HG03196 (cell line): ENCODE measurements around the gene SNAP91.
"Not testable (repeated sequence)": the region's sequence is repeated elsewhere in the genome, so short reads cannot be mapped to it uniquely, and the experiment has no call there.

Experiments used
- ATAC-seq: cut with Tn5 transposase; IDR thresholded peaks from one replicate; pipeline ENCODE4 v1.9.1; 2021; ENCODE audit not compliant: unreplicated experiment

The SNAP91 gene

DNA sequence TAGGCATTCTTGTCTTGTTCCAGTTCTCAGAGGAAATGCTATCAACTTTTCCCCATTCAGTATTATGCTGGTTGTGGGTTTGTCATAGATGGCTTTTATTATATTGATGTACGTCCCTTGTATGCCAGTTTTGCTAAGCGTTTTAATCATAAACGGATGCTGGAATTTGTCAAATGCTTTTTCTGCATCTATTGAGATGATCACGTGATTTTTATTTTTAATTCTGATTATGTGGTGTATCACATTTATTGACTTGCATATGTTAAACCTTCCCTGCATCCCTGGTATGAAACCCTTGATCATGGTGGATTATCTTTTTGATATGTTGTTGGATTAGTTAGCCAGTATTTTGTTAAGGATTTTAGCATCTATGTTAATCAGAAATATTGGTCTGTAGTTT lies 79.0 kb downstream of the SNAP91 start:
- not testable (repeated sequence) for ATAC-seq

DNA sequence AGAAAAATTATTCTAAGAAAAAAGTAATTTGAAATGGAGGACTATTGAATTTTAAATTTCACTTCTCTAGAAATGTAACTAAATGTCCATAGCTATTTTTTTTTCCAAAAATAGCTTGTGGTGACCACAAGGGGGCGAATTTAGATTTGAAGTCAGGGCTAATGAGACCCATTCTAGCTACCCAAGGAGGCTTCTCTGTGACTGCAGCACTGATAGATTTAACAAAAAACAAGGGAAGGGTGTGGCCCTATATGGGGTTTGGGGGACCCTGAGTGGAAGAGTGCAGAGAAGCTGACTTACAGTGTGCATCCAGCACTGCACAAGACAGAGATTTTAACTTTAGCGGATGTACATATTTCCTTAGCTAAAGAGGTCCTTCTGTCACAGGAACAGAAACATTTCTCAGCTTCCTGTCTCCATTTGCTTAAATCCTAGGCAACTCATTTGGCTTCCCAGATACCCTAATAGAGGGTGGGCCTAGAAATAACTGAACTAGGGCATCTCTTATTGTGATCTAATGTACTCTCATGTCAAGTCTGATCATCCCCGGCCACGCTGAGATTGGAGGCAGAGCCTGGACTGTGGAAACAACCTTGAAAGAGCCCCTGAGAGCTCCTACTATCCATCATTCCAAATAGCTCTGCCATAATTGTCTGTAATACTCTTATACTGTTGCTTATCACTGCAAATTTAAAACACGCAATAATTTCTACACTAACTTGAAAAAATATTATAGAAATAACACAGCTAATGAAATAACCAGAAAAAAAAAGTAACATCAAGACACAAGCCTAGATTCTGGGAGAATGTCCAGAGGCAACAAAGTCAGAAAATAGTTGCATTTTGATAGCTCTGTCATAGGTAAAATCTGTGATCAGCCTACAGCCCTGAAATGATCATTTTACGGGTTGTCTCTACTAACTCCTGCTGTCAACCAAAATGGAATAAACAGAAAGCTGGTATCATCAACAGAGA lies 93.6 kb downstream of the SNAP91 start:
- no peak for ATAC-seq

DNA sequence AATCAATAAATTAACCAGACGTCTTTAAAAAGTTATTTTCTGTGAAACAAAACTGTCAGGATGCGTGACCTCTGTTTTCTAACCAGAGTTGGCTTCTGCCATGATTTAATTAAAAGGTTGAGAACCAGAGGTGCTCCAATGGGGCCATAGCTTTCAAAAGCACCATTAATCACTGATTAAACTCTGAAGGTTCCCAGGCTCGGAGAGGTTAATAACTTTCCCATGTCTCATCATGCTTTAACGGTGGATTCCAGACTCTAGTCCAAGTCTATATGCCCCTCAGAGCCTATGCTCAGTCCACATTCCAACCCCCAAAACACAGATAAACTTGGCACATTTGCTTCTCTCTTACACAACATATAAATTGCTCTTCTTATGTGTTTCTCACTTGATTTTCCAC lies 95.5 kb downstream of the SNAP91 start:
- ATAC-seq = no peak

DNA sequence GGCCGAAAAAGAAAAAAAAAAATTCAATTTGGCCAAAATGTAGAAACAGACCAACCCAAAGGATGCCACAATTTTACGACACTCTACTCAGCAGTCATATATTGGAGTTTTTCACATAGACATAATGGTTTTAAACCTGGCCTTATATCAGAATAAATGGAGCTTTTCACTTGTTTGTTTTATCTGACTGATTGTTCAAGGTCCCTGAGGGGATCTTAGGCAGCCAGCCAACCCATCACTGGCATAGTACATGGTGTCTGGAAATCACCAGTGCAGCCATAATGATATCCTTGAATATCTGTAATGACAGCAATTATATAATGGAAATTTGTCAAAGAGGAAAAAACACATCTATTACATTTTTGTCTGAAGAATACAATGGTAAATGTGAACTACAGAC lies 99.7 kb downstream of the SNAP91 start:
- ATAC-seq = no peak

DNA sequence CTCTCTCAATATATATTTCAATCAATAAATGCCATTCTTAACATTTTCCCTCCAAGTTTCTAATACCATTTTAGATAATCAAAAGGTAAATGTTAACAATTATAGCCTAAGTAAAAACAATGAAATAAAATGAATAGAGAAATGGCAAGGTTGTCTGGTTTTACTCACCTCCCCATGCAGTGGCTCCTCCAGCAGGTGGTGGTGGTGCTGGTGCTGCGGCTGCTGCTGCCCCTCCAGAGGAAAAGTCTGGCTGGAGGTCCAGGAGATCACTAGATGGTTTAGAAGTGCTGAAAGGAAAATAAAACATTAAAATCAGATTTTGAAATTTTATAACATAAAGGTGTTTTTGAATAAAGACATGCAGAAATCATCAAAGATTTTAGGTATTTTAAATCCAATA lies 103.4 kb downstream of the SNAP91 start:
- ATAC-seq = no peak

DNA sequence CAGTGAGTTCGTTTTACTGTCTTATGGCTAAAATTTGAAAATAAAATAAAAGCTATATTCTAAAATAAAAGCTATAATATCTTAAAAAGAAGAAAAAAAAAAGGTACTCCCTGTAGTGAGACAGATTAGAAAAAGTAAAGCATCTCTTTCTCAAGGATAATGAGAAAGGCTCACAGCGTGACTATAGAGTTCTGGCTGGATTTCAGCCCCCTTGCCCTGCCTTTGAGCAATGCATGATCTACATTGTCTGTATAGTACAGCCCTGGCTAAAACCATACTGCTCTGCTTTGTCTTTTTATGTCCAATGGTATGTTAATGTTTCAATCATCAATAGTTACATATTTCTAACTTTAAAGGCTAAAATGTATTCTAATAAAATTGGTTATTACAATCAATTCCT lies 105.3 kb downstream of the SNAP91 start:
- no peak for ATAC-seq

DNA sequence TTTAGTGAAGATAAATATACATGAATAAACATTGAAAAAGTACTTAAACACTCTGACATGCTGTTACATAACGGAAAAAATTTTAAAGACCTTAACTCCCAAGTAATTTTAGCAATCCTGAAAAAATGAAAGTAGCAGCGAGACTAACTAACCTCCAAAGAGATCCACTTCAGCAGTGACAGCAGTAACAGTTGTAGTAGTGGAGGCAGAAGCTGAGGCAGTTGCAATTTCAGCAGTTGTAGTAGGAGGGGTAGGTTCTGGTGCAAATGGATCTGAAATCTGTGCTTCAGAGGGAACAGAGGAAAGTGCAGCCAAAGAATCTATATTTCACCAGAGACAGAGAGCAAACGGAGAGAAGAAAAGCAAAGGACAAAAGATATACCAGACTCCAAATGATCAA lies 107.8 kb downstream of the SNAP91 start:
- no peak for ATAC-seq

DNA sequence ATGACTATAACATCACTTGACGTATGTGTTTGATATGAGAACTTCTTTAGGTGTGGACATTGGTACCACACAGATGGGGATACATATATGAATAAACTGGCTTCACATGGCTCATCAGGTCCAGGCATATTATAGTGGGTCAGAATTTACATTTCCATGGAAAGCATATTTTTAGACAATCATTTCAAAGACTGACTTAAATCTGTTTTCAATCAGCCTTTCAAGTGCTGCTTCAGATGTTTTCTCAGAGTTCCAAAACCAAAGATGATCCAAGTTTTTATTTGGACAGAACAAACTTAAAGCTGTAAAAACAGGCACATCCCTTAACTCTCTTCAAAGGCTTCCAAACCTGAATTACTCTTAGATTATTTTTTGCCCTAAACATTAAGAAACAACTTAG lies 108.4 kb downstream of the SNAP91 start:
- no peak for ATAC-seq

DNA sequence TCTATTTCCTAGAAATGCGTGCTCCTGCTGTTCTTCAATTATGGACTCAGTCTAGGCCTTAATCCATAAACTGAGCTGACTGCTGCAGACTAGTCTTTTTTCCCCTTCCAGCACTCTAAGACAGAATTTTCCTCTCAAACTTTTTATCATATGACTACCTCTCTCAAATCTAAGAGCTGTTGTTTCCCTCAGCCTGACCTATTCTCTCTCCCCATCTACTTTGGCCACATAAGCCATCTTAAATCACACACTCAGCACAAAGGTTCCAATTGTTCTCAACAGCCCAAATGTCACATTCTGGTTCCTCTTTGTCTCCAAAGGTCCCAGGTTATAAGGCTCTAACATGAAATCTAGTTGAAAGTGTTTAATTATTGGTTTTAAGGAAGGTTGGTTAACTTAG lies 111.4 kb downstream of the SNAP91 start:
- ATAC-seq = no peak

DNA sequence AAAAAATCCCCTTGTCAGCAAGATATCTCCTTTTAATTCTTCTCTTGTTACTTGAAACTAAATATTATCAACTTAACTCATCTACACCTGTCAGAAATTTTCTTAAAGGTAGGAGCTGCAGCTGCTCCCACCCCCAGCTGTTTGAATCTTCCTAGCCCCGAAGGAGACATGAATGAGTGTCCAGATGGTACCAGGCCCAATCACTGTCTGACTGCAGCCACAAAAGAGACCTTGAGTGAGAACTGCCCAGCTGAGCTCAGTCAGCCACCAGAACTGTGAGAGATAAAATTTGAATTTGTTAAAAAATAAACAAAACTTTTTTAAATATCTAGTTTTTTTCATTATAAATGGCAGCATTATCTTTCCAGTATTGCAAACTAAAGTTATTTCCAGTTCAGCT lies 111.8 kb downstream of the SNAP91 start:
- ATAC-seq = no peak

DNA sequence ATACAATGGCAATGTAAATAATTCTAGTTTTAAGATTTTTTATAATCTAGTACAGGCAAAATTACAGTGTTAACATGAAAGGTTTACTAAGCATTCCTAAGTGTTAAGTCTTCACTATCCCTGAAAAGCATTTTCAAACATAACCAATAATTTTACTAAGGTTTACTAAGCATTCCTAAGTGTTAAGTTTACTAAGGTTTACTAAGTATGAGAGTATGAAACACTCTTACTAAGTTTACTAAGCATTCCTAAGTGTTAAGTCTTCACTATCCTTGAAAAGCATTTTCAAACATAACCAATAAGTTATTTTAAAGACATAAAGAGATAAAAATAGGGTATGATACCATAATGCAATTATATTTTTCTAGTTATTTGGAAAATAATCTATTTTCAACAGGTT lies 114.0 kb downstream of the SNAP91 start:
- no peak for ATAC-seq

DNA sequence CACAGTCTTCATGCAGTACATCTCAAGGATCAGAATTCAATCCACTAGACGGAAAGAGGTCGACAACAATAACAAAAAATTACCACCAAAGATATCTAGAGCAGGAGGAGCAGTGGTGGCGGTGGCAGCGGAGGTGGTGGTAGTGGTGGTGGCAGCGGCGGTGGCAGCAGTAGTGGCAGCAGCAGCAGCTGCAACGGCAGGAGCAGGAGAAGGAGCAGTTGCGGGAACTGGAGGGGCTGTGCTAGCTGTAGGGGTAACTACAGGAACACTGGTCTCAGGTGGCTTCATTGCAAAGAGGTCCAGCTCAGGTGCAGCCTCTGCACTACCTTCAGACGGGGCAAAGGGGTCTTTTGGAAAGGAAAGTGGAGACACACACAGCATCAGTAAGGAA lies 115.5 kb downstream of the SNAP91 start:
- ATAC-seq = no peak

DNA sequence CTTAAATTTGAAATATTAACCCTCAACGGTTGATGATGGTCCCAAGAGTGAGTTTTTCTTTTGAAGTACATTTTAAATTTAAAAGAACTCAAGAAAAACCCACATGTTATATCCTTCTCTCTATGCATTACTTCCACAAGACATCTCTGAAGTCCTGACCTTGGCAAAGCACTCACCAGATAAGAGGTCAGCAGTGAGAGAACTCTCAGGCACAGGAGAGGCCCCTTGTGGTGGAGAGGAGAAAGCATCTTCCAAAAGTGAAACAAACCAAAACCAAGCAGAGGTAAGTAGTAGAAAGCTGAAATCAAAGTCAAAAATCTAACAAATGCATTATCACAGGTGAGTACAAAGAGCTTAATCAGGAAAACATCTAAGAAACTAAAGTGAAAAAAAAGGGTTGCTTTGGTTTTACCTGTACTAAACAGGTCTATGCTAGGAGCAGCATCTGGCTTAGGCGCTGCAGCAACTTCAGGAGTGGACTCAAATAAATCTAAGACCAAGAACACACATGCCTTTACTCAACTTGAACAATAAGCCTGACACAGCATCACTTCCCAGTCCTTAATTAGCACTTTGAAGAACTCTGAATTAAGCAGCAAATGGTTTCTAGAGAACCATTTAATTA lies 116.0 kb downstream of the SNAP91 start:
- peak; percentile 94 for ATAC-seq

DNA sequence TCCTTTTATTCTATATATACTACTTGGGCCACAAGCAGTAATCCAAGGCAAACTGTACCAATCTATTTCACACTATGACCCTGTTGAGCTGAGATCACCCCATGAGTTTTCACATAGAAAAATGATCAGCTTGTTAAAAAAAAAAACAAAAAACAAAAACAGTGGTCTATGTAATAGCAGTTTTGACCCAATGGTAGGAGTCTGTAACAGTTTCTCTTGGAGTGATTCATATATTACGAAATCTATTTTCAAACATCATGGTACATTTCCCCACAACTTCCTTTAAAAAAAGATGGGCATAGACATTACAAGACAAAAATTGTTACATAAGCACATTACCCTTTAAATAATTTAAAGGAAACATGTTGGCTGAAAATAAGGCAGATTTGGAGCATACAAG lies 118.5 kb downstream of the SNAP91 start:
- ATAC-seq = no peak

DNA sequence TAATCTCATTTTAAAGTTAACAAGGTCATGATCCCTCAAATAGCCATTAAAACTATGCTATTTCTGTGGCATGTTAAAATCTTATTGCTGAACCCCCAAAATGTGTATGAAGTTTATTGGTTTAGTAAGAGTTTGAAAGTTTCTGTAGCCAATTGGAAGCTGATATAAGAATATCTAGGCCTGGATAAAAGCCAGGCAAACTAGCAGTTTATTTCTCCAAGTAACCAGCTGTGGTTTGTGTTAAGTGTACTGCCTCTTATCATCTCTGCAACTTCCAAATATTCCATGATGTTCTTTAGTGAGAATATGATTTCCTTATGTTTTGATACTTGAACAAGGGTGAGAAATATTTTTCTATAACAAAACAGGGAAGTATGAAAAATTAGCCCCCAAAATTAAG lies 119.8 kb downstream of the SNAP91 start:
- ATAC-seq = no peak

DNA sequence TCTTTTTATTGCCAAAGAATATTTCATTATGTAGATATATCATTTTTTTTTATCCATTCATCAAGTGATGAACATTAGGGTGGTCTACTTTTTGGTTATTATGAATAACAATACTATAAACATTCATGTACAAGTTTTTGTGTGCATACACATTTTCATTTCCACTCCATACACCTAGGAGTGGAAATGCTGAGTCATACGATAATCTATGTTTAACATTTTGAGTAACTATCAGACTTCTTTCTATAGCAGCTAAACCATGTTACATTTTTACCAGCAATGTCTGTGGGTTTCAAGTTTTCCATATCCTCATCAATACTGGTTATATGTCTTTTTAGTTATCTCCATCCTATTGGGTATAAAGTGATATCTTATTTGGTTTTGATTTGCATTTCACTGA lies 130.8 kb downstream of the SNAP91 start:
- no peak for ATAC-seq

DNA sequence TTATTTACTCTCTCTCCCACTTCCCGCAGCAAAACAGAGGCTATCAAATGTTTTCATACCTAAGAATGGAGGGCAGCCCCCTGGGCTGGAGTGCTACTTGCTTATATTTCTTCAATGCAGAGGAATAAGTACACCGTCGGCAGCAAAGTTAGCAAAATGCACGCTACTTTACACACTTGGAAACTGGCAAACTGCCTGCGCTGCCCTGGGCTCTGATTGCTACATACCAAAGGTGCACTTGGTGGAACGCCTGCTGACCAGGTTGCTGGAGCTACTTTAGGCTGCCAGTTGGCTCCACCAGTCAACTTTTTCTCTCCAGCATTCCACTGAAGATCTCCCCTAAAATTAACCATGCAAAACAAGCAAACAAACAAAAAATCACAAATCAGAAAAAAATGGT lies 134.1 kb downstream of the SNAP91 start:
- no peak for ATAC-seq

DNA sequence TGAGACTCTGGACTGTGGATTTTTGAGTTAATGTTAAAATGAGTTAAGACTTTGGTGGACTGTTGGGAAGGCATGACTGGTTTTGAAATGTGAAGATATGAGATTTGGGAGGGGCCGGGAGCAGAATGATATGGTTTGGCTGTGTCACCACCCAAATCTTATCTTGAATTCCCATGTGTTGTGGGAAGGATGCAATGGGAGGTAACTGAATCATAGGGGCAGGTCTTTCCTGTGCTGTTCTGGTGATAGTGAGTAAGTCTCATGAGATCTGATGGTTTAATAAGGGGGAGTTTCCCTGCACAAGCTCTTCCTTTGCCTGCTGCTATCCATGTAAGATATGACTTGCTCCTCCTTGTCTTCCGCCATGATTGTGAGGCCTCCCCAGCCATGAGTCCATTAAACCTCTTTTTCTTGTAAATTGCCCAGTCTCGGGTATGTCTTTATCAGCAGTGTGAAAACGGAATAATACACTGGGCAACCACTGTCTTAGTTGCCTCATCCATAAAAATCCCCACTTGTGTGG lies 137.2 kb downstream of the SNAP91 start:
- not testable (repeated sequence) for ATAC-seq

DNA sequence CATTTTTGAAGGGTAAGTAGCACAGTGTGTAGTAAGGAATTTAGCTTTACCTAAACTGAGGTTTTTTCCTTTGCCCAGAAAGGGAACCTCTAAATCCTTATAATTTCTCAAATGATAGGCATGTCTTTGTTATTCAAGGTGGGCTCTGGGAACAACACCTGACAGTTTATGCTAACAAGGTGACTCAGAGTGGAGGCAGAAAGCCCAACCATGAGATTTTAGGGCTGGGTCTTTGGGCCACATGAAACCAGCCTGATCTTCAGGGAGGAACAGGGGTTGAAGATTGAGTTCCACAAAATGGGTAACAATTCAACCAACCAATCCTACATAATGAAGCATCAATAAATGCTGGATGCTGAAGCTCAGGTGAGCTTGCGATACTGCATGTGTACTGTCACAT lies 149.9 kb downstream of the SNAP91 start:
- ATAC-seq = no peak

DNA sequence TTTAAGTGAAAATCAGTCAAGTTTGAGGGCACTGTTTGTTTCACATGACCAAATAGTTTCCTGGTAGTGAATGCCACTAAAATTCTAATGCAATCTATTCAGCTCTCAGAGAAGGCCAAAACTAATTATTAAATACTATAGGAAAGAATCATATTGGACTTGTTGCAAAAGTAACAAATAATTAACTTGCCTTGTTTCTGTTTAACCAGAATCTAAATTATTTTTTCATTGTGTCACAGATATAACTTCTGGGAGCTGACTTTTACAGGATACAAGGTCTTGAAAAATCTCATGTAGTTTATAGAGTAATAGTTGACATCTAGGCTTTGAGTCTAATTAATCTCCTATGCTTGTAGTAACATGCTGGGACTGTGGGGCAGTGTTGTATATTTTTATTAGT lies 152.0 kb downstream of the SNAP91 start:
- ATAC-seq = no peak

DNA sequence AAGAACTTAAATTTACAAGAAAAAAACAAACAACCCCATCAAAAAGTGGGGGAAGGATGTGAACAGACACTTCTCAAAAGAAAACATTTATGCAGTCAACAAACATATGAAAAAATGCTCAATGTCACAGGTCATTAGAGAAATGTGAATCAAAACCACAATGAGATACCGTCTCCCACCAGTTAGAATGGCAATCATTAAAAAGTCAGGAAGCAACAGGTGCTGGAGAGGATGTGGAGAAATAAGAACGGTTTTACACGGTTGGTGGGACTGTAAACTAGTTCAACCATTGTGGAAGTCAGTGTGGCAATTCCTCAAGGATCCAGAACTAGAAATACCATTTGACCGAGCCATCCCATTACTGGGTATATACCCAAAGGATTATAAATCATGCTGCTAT lies 157.2 kb downstream of the SNAP91 start:
- not testable (repeated sequence) for ATAC-seq

DNA sequence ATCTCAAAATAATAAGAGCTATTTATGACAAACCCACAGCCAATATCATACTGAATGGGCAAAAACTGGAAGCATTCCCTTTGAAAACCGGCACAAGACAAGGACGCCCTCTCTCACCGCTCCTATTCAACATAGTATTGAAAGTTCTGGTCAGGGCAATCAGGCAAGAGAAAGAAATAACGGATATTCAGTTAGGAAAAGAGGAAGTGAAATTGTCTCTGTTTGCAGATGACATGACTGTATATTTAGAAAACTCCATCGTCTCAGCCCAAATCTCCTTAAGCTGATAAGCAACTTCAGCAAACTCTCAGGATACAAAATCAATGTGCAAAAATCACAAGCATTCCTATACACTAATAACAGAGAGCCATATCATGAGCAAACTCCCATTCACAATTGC lies 158.4 kb downstream of the SNAP91 start:
- not testable (repeated sequence) for ATAC-seq
